ENCODE data around the gene FGG. TPM values are rescaled to one million over a fixed set of nuclear protein-coding genes. Genes with fewer than 3 reads are reported as not detected.

FGG gene
- total RNA-seq = not detected

DNA sequence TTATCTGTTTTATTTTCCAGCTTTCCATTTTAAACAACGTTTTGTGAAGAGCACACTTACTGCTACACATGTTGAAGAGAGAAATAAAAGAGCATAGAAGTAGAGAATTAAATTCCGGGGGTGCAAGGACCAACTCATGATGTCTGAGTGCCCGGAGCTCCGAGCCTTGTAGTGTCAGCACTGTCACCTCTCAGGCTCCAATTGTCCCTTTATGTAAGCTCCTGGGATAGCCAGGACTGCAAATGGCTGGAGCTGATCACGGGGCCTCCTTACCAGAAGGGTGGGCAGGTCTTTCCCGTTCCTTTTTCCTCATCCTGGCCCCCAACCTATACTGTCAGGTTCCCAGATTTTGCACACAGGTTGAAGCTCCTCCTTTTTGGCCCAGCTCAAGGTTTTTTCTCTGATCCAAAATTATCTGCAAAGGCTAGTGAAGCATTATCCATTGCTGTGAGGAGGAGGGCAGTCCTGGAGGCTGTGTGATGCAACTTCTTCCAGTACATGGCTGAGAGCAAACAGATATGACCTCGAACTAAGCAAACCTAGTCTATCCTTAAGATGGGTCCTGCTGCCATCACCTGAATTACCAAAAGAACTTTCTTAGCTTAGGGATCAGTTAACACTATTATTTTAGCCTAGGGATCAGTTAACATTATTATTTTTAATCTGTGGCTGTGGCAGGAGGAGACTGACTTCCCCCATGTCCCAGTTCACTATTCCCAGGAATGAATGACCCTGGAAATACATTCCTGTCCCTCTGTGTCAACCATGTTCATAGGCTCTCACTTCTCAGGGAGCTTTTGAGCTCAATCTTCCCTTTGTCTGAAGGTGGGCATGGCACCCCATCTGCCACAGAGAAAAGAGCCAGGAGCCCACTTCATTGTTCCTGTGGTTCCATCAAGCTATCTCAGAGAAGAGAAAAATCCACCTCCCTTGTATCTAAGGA lies at the start of gene FGG:
Gene FGG (minus strand): TSS at position 185 of the 943 bp plus-strand sequence. CDS start 47 bp downstream, at position 138.
- H3K9me3 ChIP-seq = no peaks in the 10 kb centered on the region
- no peak within 1 kb of the TSS for H3K4me3 ChIP-seq
- no peak for DNase-seq
- no peaks in the 10 kb centered on the region for H3K36me3 ChIP-seq
- no peaks in the 10 kb centered on the region for H3K27me3 ChIP-seq
- TF ChIP-seq POLR2A (IDR thresholded peaks at IDR 0.05) = no peak
- TF ChIP-seq, protein P1, sequence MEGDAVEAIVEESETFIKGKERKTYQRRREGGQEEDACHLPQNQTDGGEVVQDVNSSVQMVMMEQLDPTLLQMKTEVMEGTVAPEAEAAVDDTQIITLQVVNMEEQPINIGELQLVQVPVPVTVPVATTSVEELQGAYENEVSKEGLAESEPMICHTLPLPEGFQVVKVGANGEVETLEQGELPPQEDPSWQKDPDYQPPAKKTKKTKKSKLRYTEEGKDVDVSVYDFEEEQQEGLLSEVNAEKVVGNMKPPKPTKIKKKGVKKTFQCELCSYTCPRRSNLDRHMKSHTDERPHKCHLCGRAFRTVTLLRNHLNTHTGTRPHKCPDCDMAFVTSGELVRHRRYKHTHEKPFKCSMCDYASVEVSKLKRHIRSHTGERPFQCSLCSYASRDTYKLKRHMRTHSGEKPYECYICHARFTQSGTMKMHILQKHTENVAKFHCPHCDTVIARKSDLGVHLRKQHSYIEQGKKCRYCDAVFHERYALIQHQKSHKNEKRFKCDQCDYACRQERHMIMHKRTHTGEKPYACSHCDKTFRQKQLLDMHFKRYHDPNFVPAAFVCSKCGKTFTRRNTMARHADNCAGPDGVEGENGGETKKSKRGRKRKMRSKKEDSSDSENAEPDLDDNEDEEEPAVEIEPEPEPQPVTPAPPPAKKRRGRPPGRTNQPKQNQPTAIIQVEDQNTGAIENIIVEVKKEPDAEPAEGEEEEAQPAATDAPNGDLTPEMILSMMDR (IDR thresholded peaks at IDR 0.05) = no peak
- no peak within 1 kb of the TSS for H3K27ac ChIP-seq
- H3K4me1 ChIP-seq = peaks cover 0 to 12% (median 0%) of the 10 kb centered on the region in 4 donors

DNA sequence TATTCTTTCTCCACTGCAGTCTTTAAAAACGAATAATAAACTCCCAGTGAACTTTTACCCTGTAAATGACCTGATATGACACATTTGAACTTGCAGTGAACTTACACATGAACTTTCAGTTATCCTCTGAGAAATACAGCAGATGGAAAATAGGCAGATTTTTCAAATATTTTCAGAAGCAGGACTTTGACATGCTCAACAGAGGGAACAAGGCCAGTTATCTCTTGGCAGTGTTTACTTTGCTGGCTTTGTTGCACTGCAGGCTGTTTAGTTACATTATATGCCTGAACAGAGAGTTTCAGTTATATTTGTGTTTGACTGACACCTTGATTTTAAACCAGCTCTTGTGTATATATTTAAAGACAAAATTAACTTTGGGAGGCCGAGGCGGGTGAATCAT lies 47.6 kb upstream of the FGG start:
- Histone ChIP-seq H3K4me3 (no peak overlapping the region), H3K9me3 (no peaks in the 10 kb centered on the region), H3K27me3 (no peaks in the 10 kb centered on the region), H3K27ac (no peak overlapping the region), H3K36me3 (no peaks in the 10 kb centered on the region), H3K4me1 (no peaks in the 10 kb centered on the region)
- DNase-seq = no peak
- TF ChIP-seq POLR2A (IDR thresholded peaks at IDR 0.05) = no peak
- TF ChIP-seq, protein P1 (IDR thresholded peaks at IDR 0.05) = no peak

DNA sequence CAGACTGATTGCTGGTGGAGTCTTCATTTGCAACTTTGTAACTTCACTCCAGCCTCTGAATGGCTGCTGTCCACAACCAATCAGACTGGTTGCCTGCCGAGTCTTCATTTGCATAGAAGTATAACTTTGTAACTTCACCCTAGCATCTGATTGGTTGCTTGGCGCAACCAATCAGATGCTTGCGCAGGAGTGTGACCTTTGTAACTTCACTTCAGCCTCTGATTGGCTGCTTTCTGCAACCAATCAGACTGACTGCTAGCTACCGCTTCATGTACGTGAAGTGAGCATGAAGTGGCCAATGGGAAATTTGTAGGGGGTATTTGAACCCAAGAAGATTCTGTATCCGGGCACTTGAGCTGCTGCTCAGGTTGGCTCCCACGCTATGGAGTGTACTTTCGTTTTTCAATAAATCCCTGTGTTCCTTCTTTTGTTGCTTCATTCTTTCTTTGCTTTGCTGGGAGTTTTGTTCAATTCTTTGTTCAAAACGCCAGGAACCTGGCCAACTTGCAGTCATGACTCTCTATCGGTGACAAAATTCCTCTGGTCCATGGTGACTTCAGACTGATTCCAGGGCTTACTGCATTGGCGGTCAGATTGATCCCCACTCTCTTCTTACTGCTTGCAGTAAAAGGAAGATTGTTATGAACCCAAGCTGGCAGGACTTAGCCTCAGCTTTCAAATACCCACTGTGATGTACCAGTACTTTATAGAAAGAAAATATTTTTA lies 46.4 kb upstream of the FGG start:
- Histone ChIP-seq H3K27me3 (no peaks in the 10 kb centered on the region), H3K27ac (no peak overlapping the region), H3K36me3 (no peaks in the 10 kb centered on the region), H3K4me1 (no peaks in the 10 kb centered on the region), H3K9me3 (no peaks in the 10 kb centered on the region), H3K4me3 (no peak overlapping the region)
- no peak for DNase-seq
- no peak for TF ChIP-seq POLR2A (IDR thresholded peaks at IDR 0.05)
- TF ChIP-seq, protein P1 (IDR thresholded peaks at IDR 0.05) = no peak

DNA sequence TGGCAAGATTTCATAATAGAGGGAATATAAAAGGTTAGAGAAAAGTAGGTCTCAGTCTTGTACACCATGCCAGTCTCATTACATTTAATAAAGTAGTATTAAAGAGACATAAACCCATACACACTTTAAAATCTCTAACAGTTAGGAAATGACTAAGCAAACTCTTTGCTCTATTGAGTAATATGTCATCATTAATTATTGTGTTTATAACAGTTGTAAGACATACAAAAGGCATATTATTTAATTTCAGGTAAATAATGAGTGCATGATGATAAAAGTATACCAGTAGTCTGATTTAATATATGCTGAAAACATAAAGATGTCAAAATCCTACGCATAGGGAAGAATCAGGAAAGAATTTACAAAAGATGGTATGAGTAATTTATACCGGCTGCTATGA lies 31.0 kb upstream of the FGG start:
- no peaks in the 10 kb centered on the region for H3K27me3 ChIP-seq
- H3K4me3 ChIP-seq = no peak overlapping the region
- no peaks in the 10 kb centered on the region for H3K36me3 ChIP-seq

DNA sequence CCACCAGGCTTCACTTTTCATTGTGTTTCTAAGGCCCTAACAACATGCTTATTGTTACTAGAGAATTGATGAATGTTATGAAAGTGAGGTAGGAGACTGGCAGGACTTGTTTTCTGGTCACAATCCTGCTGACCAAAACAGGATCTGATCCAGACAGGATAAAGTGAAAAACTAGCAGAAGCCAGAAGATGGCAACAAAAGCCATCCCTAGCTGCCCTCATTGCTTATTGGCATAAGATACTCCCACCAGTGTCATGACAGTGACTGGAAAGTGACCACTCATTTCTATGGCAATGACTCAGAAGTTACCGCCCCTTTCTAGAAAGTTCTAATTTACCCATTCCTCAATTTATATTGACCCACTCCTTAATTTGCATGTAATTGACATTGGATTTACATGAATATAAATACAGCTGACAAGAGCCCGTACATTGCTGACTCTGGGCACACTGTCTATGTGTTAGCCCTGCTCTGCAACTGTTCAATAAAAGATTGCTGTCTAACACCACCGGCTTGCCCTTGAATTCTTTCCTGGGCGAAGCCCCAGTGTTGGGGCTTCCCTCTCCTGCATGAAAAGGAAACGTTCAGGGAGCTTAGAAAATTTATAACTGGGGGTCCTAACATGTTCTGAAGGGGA lies 30.0 kb upstream of the FGG start:
- no peaks in the 10 kb centered on the region for H3K27me3 ChIP-seq
- H3K27ac ChIP-seq = no peak overlapping the region
- TF ChIP-seq, protein P1 (IDR thresholded peaks at IDR 0.05) = peak in 1 of 6 experiments; percentile 33
- no peak for TF ChIP-seq POLR2A (IDR thresholded peaks at IDR 0.05)
- H3K36me3 ChIP-seq = no peaks in the 10 kb centered on the region
- H3K9me3 ChIP-seq = no peaks in the 10 kb centered on the region
- DNase-seq = no peak
- H3K4me1 ChIP-seq = no peaks in the 10 kb centered on the region
- no peak overlapping the region for H3K4me3 ChIP-seq

More for the DNA sequence above, 31.0 kb upstream of the FGG start:
- Histone ChIP-seq H3K9me3 (no peaks in the 10 kb centered on the region), H3K27ac (no peak overlapping the region), H3K4me1 (no peaks in the 10 kb centered on the region)
- DNase-seq = no peak
- TF ChIP-seq, protein P1 (IDR thresholded peaks at IDR 0.05) = no peak
- no peak for TF ChIP-seq POLR2A (IDR thresholded peaks at IDR 0.05)

All from Peyer's patch (tissue), 4 donors.